GM06990 (cell line): ENCODE results near the gene DLX4.

Experiments
- DNase-seq: peaks from one replicate; pipeline ENCODE4 v3.0.0-alpha.2; 2011; ENCODE audit not compliant: insufficient read length; ENCODE audit errors: extremely low read depth
- H3K27me3 ChIP-seq: replicated peaks from 2 replicates; pipeline ENCODE4 v1.6.0; 2011; ENCODE audit warnings: low read length; ENCODE audit not compliant: control insufficient read depth, insufficient read depth
- H3K36me3 ChIP-seq: 2 replicates; pipeline ENCODE4 v1.5.1; 2011; ENCODE audit warnings: low read length; ENCODE audit not compliant: control insufficient read depth, insufficient read depth
- H3K4me3 ChIP-seq: replicated peaks from 2 replicates; pipeline ENCODE4 v1.5.1; 2011; ENCODE audit warnings: low read depth, mild to moderate bottlenecking, control low read depth, low read length
- CTCF ChIP-seq: IDR thresholded peaks from 2 replicates; pipeline ENCODE4 v1.5.1; 2011; ENCODE audit warnings: low read length, control low read depth, mild to moderate bottlenecking, inconsistent platforms; ENCODE audit not compliant: insufficient read depth, poor library complexity, severe bottlenecking

Gene DLX4

GRCh38 chr17:49969795-49970389 lies 902 bp downstream of the DLX4 start:
- Histone ChIP-seq H3K4me3 (no peak overlapping the region), H3K27me3 (peaks cover 6% of the 10 kb centered on the region), H3K36me3 (no peaks in the 10 kb centered on the region)
- DNase-seq = no peak
- no peak for TF ChIP-seq CTCF

- Histone ChIP-seq H3K27me3 (peaks cover 6% of the 10 kb centered on the region), H3K4me3 (no peak overlapping the region), H3K36me3 (no peaks in the 10 kb centered on the region)
- DNase-seq = no peak
- no peak for TF ChIP-seq CTCF
Measured at GRCh38 chr17:49970498-49970897, 1.5 kb downstream of the DLX4 start.

- no peak for DNase-seq
- no peak for TF ChIP-seq CTCF
- Histone ChIP-seq H3K4me3 (no peak overlapping the region), H3K27me3 (peaks cover 8% of the 10 kb centered on the region), H3K36me3 (no peaks in the 10 kb centered on the region)
Measured at GRCh38 chr17:49971199-49971847, 2.3 kb downstream of the DLX4 start.

GRCh38 chr17:49971848-49972485 lies 3.0 kb downstream of the DLX4 start:
- no peak overlapping the region for H3K4me3 ChIP-seq
- TF ChIP-seq CTCF = no peak
- H3K36me3 ChIP-seq = no peaks in the 10 kb centered on the region
- H3K27me3 ChIP-seq = peaks cover 6% of the 10 kb centered on the region
- no peak for DNase-seq

GRCh38 chr17:49972486-49973270 lies 3.7 kb downstream of the DLX4 start:
- no peak for DNase-seq
- Histone ChIP-seq H3K4me3 (no peak overlapping the region), H3K27me3 (peaks cover 3% of the 10 kb centered on the region), H3K36me3 (no peaks in the 10 kb centered on the region)
- TF ChIP-seq CTCF = no peak
